ENCODE measurements around the gene STARD10. TPM values are rescaled to one million over a fixed set of nuclear protein-coding genes. Genes with fewer than 3 reads are reported as not detected.

The STARD10 gene
- total RNA-seq, 1 experiment from 2014 or later = 55.1 TPM

GRCh38 chr11:72755713-72756285 is 38.0 kb downstream of the STARD10 start:
- intact Hi-C loops (cut with micrococcal nuclease; ENCODE audit: unreplicated experiment) = no loop called here
- no peak overlapping the region for H3K27ac Mint-ChIP-seq (ENCODE audit: unreplicated experiment)
- peaks cover 22% of the 10 kb centered on the region for H3K4me1 Mint-ChIP-seq (ENCODE audit: low read depth, unreplicated experiment)
- no peaks in the 10 kb centered on the region for H3K27me3 Mint-ChIP-seq (ENCODE audit: unreplicated experiment)
- CTCF ChIA-PET = no interaction called here
- H3K36me3 Mint-ChIP-seq (ENCODE audit: insufficient read depth, unreplicated experiment) = peaks cover 46% of the 10 kb centered on the region
- no peak for DNase-seq
- no TSS peak for BruUV-seq (replicated peaks)
- H3K9me3 Mint-ChIP-seq (ENCODE audit: low read depth, unreplicated experiment) = no peaks in the 10 kb centered on the region
- no peak for TF ChIP-seq CTCF (IDR thresholded peaks at IDR 0.05; ENCODE audit: unreplicated experiment)
- no peak overlapping the region for H3K4me3 Mint-ChIP-seq (ENCODE audit: low read depth, unreplicated experiment)

- Mint-ChIP-seq H3K4me3 (ENCODE audit: low read depth, unreplicated experiment) (no peak overlapping the region), H3K9me3 (ENCODE audit: low read depth, unreplicated experiment) (no peaks in the 10 kb centered on the region), H3K27ac (ENCODE audit: unreplicated experiment) (no peak overlapping the region), H3K4me1 (ENCODE audit: low read depth, unreplicated experiment) (peaks cover 21% of the 10 kb centered on the region), H3K27me3 (ENCODE audit: unreplicated experiment) (no peaks in the 10 kb centered on the region), H3K36me3 (ENCODE audit: insufficient read depth, unreplicated experiment) (peaks cover 49% of the 10 kb centered on the region)
- no peak for TF ChIP-seq CTCF (IDR thresholded peaks at IDR 0.05; ENCODE audit: unreplicated experiment)
- no TSS peak for BruUV-seq (replicated peaks)
- no peak for DNase-seq
- CTCF ChIA-PET = no interaction called here
- intact Hi-C loops (cut with micrococcal nuclease; ENCODE audit: unreplicated experiment) = no loop called here
Measured at GRCh38 chr11:72754544-72755155, 39.2 kb downstream of the STARD10 start.

- no TSS peak for BruUV-seq (replicated peaks)
- no peak for TF ChIP-seq CTCF (IDR thresholded peaks at IDR 0.05; ENCODE audit: unreplicated experiment)
- no peaks in the 10 kb centered on the region for H3K9me3 Mint-ChIP-seq (ENCODE audit: low read depth, unreplicated experiment)
Measured at GRCh38 chr11:72754149-72754543, 39.7 kb downstream of the STARD10 start.

GRCh38 chr11:72753341-72754148 is 40.3 kb downstream of the STARD10 start:
- Mint-ChIP-seq H3K4me3 (ENCODE audit: low read depth, unreplicated experiment) (no peak overlapping the region), H3K27ac (ENCODE audit: unreplicated experiment) (no peak overlapping the region), H3K4me1 (ENCODE audit: low read depth, unreplicated experiment) (peaks cover 21% of the 10 kb centered on the region), H3K27me3 (ENCODE audit: unreplicated experiment) (no peaks in the 10 kb centered on the region), H3K36me3 (ENCODE audit: insufficient read depth, unreplicated experiment) (peaks cover 49% of the 10 kb centered on the region), H3K9me3 (ENCODE audit: low read depth, unreplicated experiment) (no peaks in the 10 kb centered on the region)
- DNase-seq = no peak
- no peak for TF ChIP-seq CTCF (IDR thresholded peaks at IDR 0.05; ENCODE audit: unreplicated experiment)
- intact Hi-C loops (cut with micrococcal nuclease; ENCODE audit: unreplicated experiment) = no loop called here
- no TSS peak for BruUV-seq (replicated peaks)
- CTCF ChIA-PET = interaction anchor here (0.6 to 1.3 kb wide), 2 partner anchors 28 to 62 kb away, joined by 4 read pairs; no protein-coding TSS in a partner anchor

More at GRCh38 chr11:72754149-72754543, 39.7 kb downstream of the STARD10 start:
- H3K27me3 Mint-ChIP-seq (ENCODE audit: unreplicated experiment) = no peaks in the 10 kb centered on the region
- H3K4me1 Mint-ChIP-seq (ENCODE audit: low read depth, unreplicated experiment) = peaks cover 21% of the 10 kb centered on the region
- CTCF ChIA-PET = no interaction called here
- intact Hi-C loops (cut with micrococcal nuclease; ENCODE audit: unreplicated experiment) = no loop called here
- no peak overlapping the region for H3K4me3 Mint-ChIP-seq (ENCODE audit: low read depth, unreplicated experiment)
- no peak for DNase-seq
- peaks cover 49% of the 10 kb centered on the region for H3K36me3 Mint-ChIP-seq (ENCODE audit: insufficient read depth, unreplicated experiment)
- H3K27ac Mint-ChIP-seq (ENCODE audit: unreplicated experiment) = no peak overlapping the region
